PC-3 (cell line): ENCODE measurements around the gene ZNHIT1. TPM values are rescaled to one million over a fixed set of nuclear protein-coding genes. Genes with fewer than 3 reads are reported as not detected.
"Not testable (repeated sequence)": the region's sequence is repeated elsewhere in the genome, so short reads cannot be mapped to it uniquely, and the experiment has no call there.

ENCODE experiments used
- ATAC-seq: fragments of 200-7000 bp; cut with Tn5 transposase; 2 replicates; pipeline ENCODE4 v1.9.1; 2020; ENCODE audit warnings: mild to moderate bottlenecking, moderate library complexity
- BruUV-seq: library from RNA; stranded (reverse); fragments of 400-500 nt; replicated peaks from 2 replicates; lab custom pipeline; 2021; lab: Mats Ljungman, UMichigan
- CTCF ChIA-PET: fragments of 300-600 bp; sonication (Branson Sonifier 250); formaldehyde crosslinking; loops from one replicate; lab custom pipeline; 2022; ENCODE audit warnings: antibody characterized with exemption; lab: Charles Lee
- POLR2A ChIA-PET: fragments of 300-600 bp; sonication (Branson Sonifier 250); formaldehyde crosslinking; loops from one replicate; lab custom pipeline; 2022; ENCODE audit warnings: antibody characterized with exemption; ENCODE audit not compliant: unreplicated experiment; lab: Charles Lee
- DNase-seq: peaks from one replicate; pipeline ENCODE4 v3.0.0-alpha.2; 2015
- H2AFZ ChIP-seq: fragments of 300-600 bp; sonication (generic); 2 replicates; pipeline ENCODE4 v1.6.0; 2016; ENCODE audit warnings: antibody characterized with exemption, low read length
- H3F3A ChIP-seq: fragments of 300-600 bp; sonication (generic); one replicate; pipeline ENCODE4 v1.6.0; 2017; ENCODE audit warnings: antibody characterized with exemption, low read length, control low read depth, mild to moderate bottlenecking; ENCODE audit not compliant: unreplicated experiment
- H3K27ac ChIP-seq: fragments of 300-600 bp; sonication (generic); 2 replicates; pipeline ENCODE4 v1.5.1; 2016; ENCODE audit warnings: mild to moderate bottlenecking, low read length
- H3K27me3 ChIP-seq: fragments of 300-600 bp; sonication (generic); 2 replicates; pipeline ENCODE4 v1.6.1; 2016; ENCODE audit warnings: low read length, mixed read lengths
- H3K36me3 ChIP-seq: fragments of 300-600 bp; sonication (generic); 2 replicates; pipeline ENCODE4 v1.6.1; 2016; ENCODE audit warnings: low read depth, mixed run types, low read length, mixed read lengths
- H3K4me1 ChIP-seq: fragments of 300-600 bp; sonication (generic); 2 replicates; pipeline ENCODE4 v1.5.1; 2016; ENCODE audit warnings: low read length; ENCODE audit not compliant: insufficient read depth
- H3K4me2 ChIP-seq: fragments of 300-600 bp; sonication (generic); 2 replicates; pipeline ENCODE4 v1.6.0; 2016; ENCODE audit warnings: low read length
- H3K4me3 ChIP-seq: fragments of 300-600 bp; sonication (generic); 2 replicates; pipeline ENCODE4 v1.5.1; 2016; ENCODE audit warnings: mild to moderate bottlenecking, low read length, mixed read lengths
- H3K79me2 ChIP-seq: fragments of 300-600 bp; sonication (generic); 2 replicates; pipeline ENCODE4 v1.6.1; 2017; ENCODE audit warnings: low read length, mixed read lengths
- H3K9ac ChIP-seq: fragments of 300-600 bp; sonication (generic); 2 replicates; pipeline ENCODE4 v1.6.0; 2016; ENCODE audit warnings: mild to moderate bottlenecking, low read length
- H3K9me2 ChIP-seq: fragments of 300-600 bp; sonication (generic); replicated peaks from 2 replicates; pipeline ENCODE4 v1.6.1; 2016; ENCODE audit warnings: mixed run types, low read length, mixed read lengths
- H3K9me3 ChIP-seq: fragments of 300-600 bp; sonication (generic); 2 replicates; pipeline ENCODE4 v1.6.1; 2016; ENCODE audit warnings: low read length, mixed read lengths
- H4K20me1 ChIP-seq: fragments of 300-600 bp; sonication (generic); 2 replicates; pipeline ENCODE4 v1.6.1; 2016; ENCODE audit warnings: low read length, mixed read lengths
- EZH2 ChIP-seq: fragments of 300-600 bp; sonication (generic); IDR thresholded peaks from one replicate; pipeline ENCODE4 v1.6.1; 2017; ENCODE audit warnings: antibody characterized with exemption, mild to moderate bottlenecking, low read length; ENCODE audit not compliant: unreplicated experiment
- EZH2phosphoT487 ChIP-seq: fragments of 300-600 bp; sonication (generic); IDR thresholded peaks from 2 replicates; pipeline ENCODE4 v1.6.1; 2018; ENCODE audit warnings: mild to moderate bottlenecking, antibody characterized with exemption, low read length, borderline replicate concordance
- intact Hi-C: fragments of 100-400 bp; cut with micrococcal nuclease; formaldehyde crosslinking; loops from 2 replicates; pipeline ENCODE4 v1.9.0; 2023
- total RNA-seq: library from RNA; depleted of rRNA; stranded (reverse); fragments of >200 nt; gene quantifications from 2 replicates; pipeline ENCODE4 v1.2.3, GENCODE V29; 2014
- TF ChIP-seq, protein P1 (sequence below): fragments of 300-600 bp; sonication (generic); conservative IDR thresholded peaks from 2 replicates; pipeline ENCODE4 v1.5.1; 2017; ENCODE audit warnings: antibody characterized with exemption, low read depth, mild to moderate bottlenecking, low read length

The ZNHIT1 gene
- total RNA-seq, 1 experiment from 2014 or later = 188 TPM

DNA sequence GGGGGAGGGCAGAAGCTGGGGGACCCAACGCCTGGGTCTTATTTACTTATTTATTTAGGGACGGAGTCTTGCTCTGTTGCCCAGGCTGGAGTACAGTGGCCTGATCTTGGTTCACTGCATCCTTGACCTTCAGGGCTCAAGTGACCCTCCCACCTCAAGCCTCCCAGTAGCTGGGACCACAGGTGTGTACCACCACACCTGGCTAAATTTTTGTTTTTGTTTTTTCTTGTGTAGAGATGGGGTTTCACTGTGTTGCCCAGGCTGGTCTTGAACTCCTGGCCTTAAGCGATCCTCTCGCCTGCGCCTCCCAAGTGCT lies 15.4 kb upstream of the ZNHIT1 start:
- no peak for TF ChIP-seq EZH2phosphoT487
- TF ChIP-seq EZH2 = no peak
- TF ChIP-seq, protein P1, sequence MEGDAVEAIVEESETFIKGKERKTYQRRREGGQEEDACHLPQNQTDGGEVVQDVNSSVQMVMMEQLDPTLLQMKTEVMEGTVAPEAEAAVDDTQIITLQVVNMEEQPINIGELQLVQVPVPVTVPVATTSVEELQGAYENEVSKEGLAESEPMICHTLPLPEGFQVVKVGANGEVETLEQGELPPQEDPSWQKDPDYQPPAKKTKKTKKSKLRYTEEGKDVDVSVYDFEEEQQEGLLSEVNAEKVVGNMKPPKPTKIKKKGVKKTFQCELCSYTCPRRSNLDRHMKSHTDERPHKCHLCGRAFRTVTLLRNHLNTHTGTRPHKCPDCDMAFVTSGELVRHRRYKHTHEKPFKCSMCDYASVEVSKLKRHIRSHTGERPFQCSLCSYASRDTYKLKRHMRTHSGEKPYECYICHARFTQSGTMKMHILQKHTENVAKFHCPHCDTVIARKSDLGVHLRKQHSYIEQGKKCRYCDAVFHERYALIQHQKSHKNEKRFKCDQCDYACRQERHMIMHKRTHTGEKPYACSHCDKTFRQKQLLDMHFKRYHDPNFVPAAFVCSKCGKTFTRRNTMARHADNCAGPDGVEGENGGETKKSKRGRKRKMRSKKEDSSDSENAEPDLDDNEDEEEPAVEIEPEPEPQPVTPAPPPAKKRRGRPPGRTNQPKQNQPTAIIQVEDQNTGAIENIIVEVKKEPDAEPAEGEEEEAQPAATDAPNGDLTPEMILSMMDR = no peak
- Histone ChIP-seq H3K4me1 (no peaks in the 10 kb centered on the region), H2AFZ (no peak overlapping the region), H4K20me1 (no peaks in the 10 kb centered on the region), H3K4me2 (no peak overlapping the region), H3K9me2 (no peaks in the 10 kb centered on the region), H3K9ac (no peak overlapping the region), H3K27me3 (no peaks in the 10 kb centered on the region), H3K27ac (no peak overlapping the region), H3F3A (no peaks in the 10 kb centered on the region), H3K36me3 (no peaks in the 10 kb centered on the region), H3K9me3 (no peaks in the 10 kb centered on the region), H3K4me3 (no peak overlapping the region), H3K79me2 (no peaks in the 10 kb centered on the region)
- DNase-seq = no peak
- intact Hi-C loops = no loop called here
- BruUV-seq = no TSS peak
- POLR2A ChIA-PET = no interaction called here
- CTCF ChIA-PET = no interaction called here
- no peak for ATAC-seq

DNA sequence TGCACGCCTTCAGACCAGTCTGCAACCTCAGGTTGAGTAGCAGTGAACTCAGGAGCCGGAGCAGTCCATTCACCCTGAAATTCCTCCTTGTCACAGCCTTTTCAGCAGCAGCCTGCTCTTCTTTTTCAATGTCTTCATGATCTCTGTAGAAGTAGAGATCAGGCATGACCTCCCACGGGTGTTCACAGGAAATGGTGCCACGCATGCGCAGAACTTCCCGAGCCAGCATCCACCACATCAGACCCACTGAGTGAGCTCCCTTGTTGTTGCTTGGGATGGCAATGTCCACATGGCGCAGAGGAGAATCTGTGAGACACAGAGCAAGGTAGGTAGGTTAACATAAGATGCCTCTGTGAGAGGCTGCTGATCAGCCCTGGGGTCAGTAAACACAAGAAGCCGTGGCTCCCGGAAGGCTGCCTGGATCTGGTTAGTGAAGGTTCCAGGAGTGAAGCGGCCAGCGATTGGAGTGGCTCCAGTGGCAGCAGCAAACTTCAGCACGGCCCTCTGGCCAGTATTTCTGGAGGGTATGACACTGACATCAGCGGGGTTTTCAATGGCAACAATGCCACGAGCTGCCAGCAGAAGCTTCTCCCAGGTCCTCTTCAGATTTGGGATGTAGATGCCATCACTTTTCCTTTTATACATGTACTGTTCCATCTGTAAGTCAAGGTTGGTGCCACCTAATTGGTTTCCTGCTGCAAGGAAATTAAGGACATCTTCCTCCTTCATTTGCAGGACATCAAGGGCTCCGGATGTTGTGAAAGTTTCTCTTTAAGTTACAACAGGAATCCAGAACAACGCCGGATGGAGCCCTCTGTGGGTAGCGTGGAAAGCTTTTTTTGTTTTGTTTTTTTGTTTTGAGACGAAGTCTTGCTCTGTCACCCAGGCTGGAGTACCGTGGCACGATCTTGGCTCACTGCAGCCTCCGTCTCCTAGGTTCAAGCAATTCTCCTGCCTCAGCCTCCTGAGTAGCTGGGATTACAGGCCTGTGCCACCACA lies 13.9 kb upstream of the ZNHIT1 start:
- H3K9me3 ChIP-seq, H4K20me1 ChIP-seq, H3K27ac ChIP-seq, intact Hi-C loops, H3K9me2 ChIP-seq, H3F3A ChIP-seq, ATAC-seq, CTCF ChIA-PET, DNase-seq, H3K4me3 ChIP-seq, BruUV-seq, H3K4me2 ChIP-seq, H3K27me3 ChIP-seq, H3K4me1 ChIP-seq, H3K9ac ChIP-seq, H3K79me2 ChIP-seq, H2AFZ ChIP-seq, H3K36me3 ChIP-seq: not testable (repeated sequence)
- POLR2A ChIA-PET = interaction anchor here (0.6 kb wide), 1 partner anchor 34 kb away, joined by 3 read pairs; the partner anchor contains the start of gene CLDN15

DNA sequence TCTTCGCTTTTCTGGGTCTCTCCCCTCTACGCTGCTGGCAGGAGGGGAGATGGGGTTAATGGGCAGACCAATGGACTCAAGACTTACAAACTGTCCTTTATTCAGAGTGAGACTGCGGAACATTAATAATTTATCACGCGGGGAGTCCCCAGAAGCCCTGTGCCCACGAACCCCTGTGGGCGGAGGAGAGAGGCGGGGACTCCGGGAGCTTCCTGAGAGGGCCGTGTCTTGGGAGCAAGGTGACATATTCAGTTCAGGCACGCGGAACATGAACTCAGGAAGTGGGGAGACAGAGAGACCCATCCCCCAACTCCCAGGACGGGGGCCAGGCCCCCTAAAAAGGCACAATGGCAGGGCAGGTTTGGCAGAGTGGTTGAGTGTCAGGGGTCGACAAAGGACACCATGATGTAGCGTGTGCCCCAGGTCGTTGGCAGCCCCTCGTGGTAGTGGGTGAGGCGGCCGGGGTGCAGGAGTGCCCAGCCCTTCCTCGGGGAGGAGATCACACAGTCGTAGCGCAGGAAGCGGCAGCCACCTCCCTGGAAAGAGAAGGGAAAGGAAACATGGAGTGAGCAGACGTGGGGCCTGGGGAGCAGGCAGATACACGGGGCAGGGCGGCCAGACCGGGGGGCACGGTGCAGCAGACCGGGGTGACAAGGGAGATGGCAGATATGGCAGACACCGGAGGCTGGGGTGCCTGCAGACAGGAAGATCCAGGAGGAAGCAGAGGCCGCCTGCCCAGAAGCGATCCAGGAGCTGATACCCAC lies 11.9 kb upstream of the ZNHIT1 start:
- Histone ChIP-seq H3K4me2 (no peak overlapping the region), H3K79me2 (no peaks in the 10 kb centered on the region), H3K9me3 (no peaks in the 10 kb centered on the region), H3K27me3 (no peaks in the 10 kb centered on the region), H2AFZ (no peak overlapping the region), H3K27ac (no peak overlapping the region), H3F3A (no peaks in the 10 kb centered on the region), H3K9me2 (no peaks in the 10 kb centered on the region), H3K4me3 (no peak overlapping the region), H3K9ac (no peak overlapping the region), H3K36me3 (no peaks in the 10 kb centered on the region; the same call in 1 of the 2 replicates), H3K4me1 (no peaks in the 10 kb centered on the region), H4K20me1 (no peaks in the 10 kb centered on the region)
- intact Hi-C loops = no loop called here
- ChIA-PET CTCF (no interaction called here), POLR2A (no interaction called here)
- TSS peak; percentile 31 for BruUV-seq
- DNase-seq = no peak
- TF ChIP-seq EZH2phosphoT487 (no peak), EZH2 (no peak)
- TF ChIP-seq, protein P1 = no peak
- no peak for ATAC-seq
